H9 (cell line): ENCODE measurements around the gene PPP1R7. TPM values are rescaled to one million over a fixed set of nuclear protein-coding genes. Genes with fewer than 3 reads are reported as not detected.

Experiments
- DNase-seq: peaks from one replicate; pipeline ENCODE4 v3.0.0-alpha.2; 2017
- H2AFZ ChIP-seq: one replicate; pipeline ENCODE4 v1.6.1; 2013; ENCODE audit warnings: mild to moderate bottlenecking, low read length, control low read depth, moderate library complexity
- H2AK5ac ChIP-seq: 2 replicates; pipeline ENCODE4 v1.6.1; 2013; ENCODE audit warnings: low read length, control low read depth, mixed read lengths; ENCODE audit not compliant: insufficient read length
- H2BK120ac ChIP-seq: one replicate; pipeline ENCODE4 v1.6.1; 2013; ENCODE audit warnings: low read depth, mild to moderate bottlenecking, low read length, control low read depth, inconsistent platforms; ENCODE audit not compliant: poor library complexity, severe bottlenecking
- H2BK12ac ChIP-seq: 2 replicates; pipeline ENCODE4 v1.6.1; 2013; ENCODE audit warnings: low read length, control low read depth, mixed read lengths, low read depth; ENCODE audit not compliant: insufficient read length
- H2BK15ac ChIP-seq: 2 replicates; pipeline ENCODE4 v1.6.1; 2013; ENCODE audit warnings: low read depth, low read length, control low read depth
- H2BK20ac ChIP-seq: one replicate; pipeline ENCODE4 v1.6.1; 2013; ENCODE audit warnings: low read depth, mild to moderate bottlenecking, low read length, control low read depth, inconsistent platforms; ENCODE audit not compliant: poor library complexity, severe bottlenecking
- H2BK5ac ChIP-seq: 2 replicates; pipeline ENCODE4 v1.6.1; 2013; ENCODE audit warnings: low read length, control low read depth, mixed read lengths; ENCODE audit not compliant: insufficient read length
- H3K14ac ChIP-seq: 2 replicates; pipeline ENCODE4 v1.6.1; 2013; ENCODE audit warnings: low read length, control low read depth; ENCODE audit not compliant: insufficient read depth
- H3K18ac ChIP-seq: 2 replicates; pipeline ENCODE4 v1.6.1; 2013; ENCODE audit warnings: low read depth, mild to moderate bottlenecking, mixed read lengths, low read length, control low read depth; ENCODE audit not compliant: insufficient read length
- H3K23ac ChIP-seq: 2 replicates; pipeline ENCODE4 v1.6.1; 2013; ENCODE audit warnings: low read length, control low read depth, mixed read lengths, low read depth; ENCODE audit not compliant: insufficient read length
- H3K23me2 ChIP-seq: 2 replicates; pipeline ENCODE4 v1.6.1; 2013; ENCODE audit warnings: low read depth, mild to moderate bottlenecking, mixed read lengths, low read length, control low read depth; ENCODE audit not compliant: insufficient read length, poor library complexity, severe bottlenecking
- H3K27ac ChIP-seq: 2 replicates; pipeline ENCODE4 v1.5.1; 2013; ENCODE audit warnings: low read length, control low read depth, mixed read lengths, low read depth; ENCODE audit not compliant: insufficient read length
- H3K27me3 ChIP-seq: 2 replicates; pipeline ENCODE4 v1.6.1; 2013; ENCODE audit warnings: low read length, control low read depth, inconsistent platforms; ENCODE audit not compliant: insufficient read depth
- H3K4ac ChIP-seq: 2 replicates; pipeline ENCODE4 v1.6.1; 2013; ENCODE audit warnings: low read depth, mild to moderate bottlenecking, control low read depth, inconsistent platforms, low read length, moderate library complexity
- H3K4me1 ChIP-seq: 2 replicates; pipeline ENCODE4 v1.6.1; 2013; ENCODE audit warnings: low read length, control low read depth, inconsistent platforms; ENCODE audit not compliant: insufficient read depth
- H3K4me2 ChIP-seq: 2 replicates; pipeline ENCODE4 v1.6.1; 2013; ENCODE audit warnings: low read length, control low read depth, mixed read lengths; ENCODE audit not compliant: insufficient read length, insufficient read depth
- H3K56ac ChIP-seq: 2 replicates; pipeline ENCODE4 v1.6.1; 2013; ENCODE audit warnings: low read depth, mild to moderate bottlenecking, mixed read lengths, low read length, control low read depth; ENCODE audit not compliant: insufficient read length
- H3K79me1 ChIP-seq: 2 replicates; pipeline ENCODE4 v1.6.1; 2013; ENCODE audit warnings: low read depth, mild to moderate bottlenecking, moderate library complexity, low read length, control low read depth, inconsistent platforms; ENCODE audit not compliant: insufficient read depth, poor library complexity, severe bottlenecking
- H3K79me2 ChIP-seq: 2 replicates; pipeline ENCODE4 v1.6.1; 2013; ENCODE audit warnings: low read length, control low read depth, inconsistent platforms; ENCODE audit not compliant: insufficient read depth
- H3K9ac ChIP-seq: 2 replicates; pipeline ENCODE4 v1.6.1; 2013; ENCODE audit warnings: low read length, control low read depth, mixed read lengths; ENCODE audit not compliant: insufficient read length; ENCODE audit errors: extremely low read depth
- H3K9me3 ChIP-seq: one replicate; pipeline ENCODE4 v1.6.1; 2013; ENCODE audit warnings: low read depth, low read length, inconsistent platforms; ENCODE audit not compliant: control insufficient read depth
- H3T11ph ChIP-seq: one replicate; pipeline ENCODE4 v1.6.1; 2013; ENCODE audit warnings: mild to moderate bottlenecking, low read length, control low read depth, inconsistent platforms
- H4K20me1 ChIP-seq: one replicate; pipeline ENCODE4 v1.6.1; 2013; ENCODE audit not compliant: control insufficient read depth, insufficient read length, insufficient read depth
- H4K5ac ChIP-seq: 2 replicates; pipeline ENCODE4 v1.6.1; 2013; ENCODE audit warnings: low read depth, mild to moderate bottlenecking, mixed read lengths, low read length, control low read depth; ENCODE audit not compliant: insufficient read length
- H4K8ac ChIP-seq: replicated peaks from 2 replicates; pipeline ENCODE4 v1.6.1; 2013; ENCODE audit warnings: low read length, control low read depth, mixed read lengths, low read depth; ENCODE audit not compliant: insufficient read length
- H4K91ac ChIP-seq: 2 replicates; pipeline ENCODE4 v1.6.1; 2013; ENCODE audit warnings: low read depth, mild to moderate bottlenecking, moderate library complexity, mixed read lengths, low read length, control low read depth; ENCODE audit not compliant: insufficient read length
- H3K27ac Mint-ChIP-seq, 3 experiments: 2 replicates in 2 of 3; 3 replicates in 1 of 3; pipeline ENCODE4 v1.8.0; 2020 to 2021; ENCODE audit warnings: mixed read lengths in 3 of 3, mild to moderate bottlenecking in 1 of 3, moderate library complexity in 1 of 3
- H3K27me3 Mint-ChIP-seq: 2 replicates; pipeline ENCODE4 v1.8.0; 2021; ENCODE audit warnings: low read depth, mild to moderate bottlenecking, moderate library complexity, mixed read lengths
- H3K36me3 Mint-ChIP-seq, 3 experiments: 2 replicates in 2 of 3; 3 replicates in 1 of 3; pipeline ENCODE4 v1.8.0; 2020 to 2021; ENCODE audit warnings: low read depth in 3 of 3, mixed read lengths in 3 of 3; ENCODE audit not compliant: insufficient read depth in 1 of 3
- H3K4me1 Mint-ChIP-seq, 2 experiments: 2 replicates each; pipeline ENCODE4 v1.8.0; 2020; ENCODE audit warnings: mixed read lengths in 2 of 2
- H3K4me3 Mint-ChIP-seq, 2 experiments: 2 replicates in 1 of 2; 3 replicates in 1 of 2; pipeline ENCODE4 v1.8.0; 2020 to 2021; ENCODE audit warnings: mild to moderate bottlenecking in 2 of 2, mixed read lengths in 2 of 2, moderate library complexity in 1 of 2
- H3K9me3 Mint-ChIP-seq, 2 experiments: 2 replicates in 1 of 2; 3 replicates in 1 of 2; pipeline ENCODE4 v1.8.0; 2020; ENCODE audit warnings: mild to moderate bottlenecking in 2 of 2, mixed read lengths in 2 of 2, moderate library complexity in 1 of 2
- WGBS: extraction: QIAGEN DNeasy Blood & Tissue Kit; methylation state at CpG from one replicate; pipeline ENCODE4 v1.1.7; 2013; ENCODE audit warnings: missing lambda C conversion rate, low lambda C conversion rate, mixed read lengths; ENCODE audit not compliant: insufficient read length; ENCODE audit errors: extremely low coverage; 5-methylcytosine and 5-hydroxymethylcytosine counted together
- total RNA-seq: library from RNA; stranded (reverse); gene quantifications from 2 replicates; pipeline ENCODE4 v1.2.1, GENCODE V29; 2021
- TF ChIP-seq, protein P1 (sequence below): fragments of 200-600 bp; sonication (generic); conservative IDR thresholded peaks from 3 replicates; pipeline ENCODE4 v1.8.0; 2021; ENCODE audit warnings: antibody characterized with exemption, mild to moderate bottlenecking

Gene PPP1R7
- total RNA-seq, 1 experiment from 2014 or later: 60.2 TPM

DNA sequence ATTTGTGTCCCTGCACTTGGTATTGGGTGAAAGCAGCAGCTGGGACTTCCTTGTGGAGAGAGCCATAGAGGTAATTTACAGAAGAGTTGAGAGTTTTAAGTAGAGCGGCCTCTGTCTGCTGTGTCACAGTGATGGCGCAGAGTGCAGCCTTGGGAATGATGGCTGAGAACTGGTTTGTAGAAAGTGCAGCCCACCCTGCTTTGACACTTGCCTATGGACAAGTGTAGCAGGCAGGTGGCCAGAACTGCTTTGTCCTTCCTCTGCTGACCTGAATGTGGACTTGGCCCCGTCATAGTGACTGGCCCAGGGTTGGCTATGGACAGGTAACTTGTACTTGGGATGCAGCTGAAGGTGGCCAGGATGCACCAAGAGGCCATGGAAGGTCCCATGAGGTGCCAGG, 31.9 kb downstream of the PPP1R7 start:
- H3K4me3 Mint-ChIP-seq: no peak overlapping the region
- H4K5ac ChIP-seq: no peak overlapping the region
- no peak overlapping the region for H3K27ac Mint-ChIP-seq

More for the DNA sequence above, 31.9 kb downstream of the PPP1R7 start:
- DNase-seq: no peak
- H2AFZ ChIP-seq: no peak overlapping the region
- no peak overlapping the region for H3K56ac ChIP-seq
- Mint-ChIP-seq H3K9me3 (no peaks in the 10 kb centered on the region), H3K36me3 (peaks cover 0 to 8% (median 0%) of the 10 kb centered on the region in 3 experiments; a peak in 1 of 7 replicates), H3K27me3 (no peaks in the 10 kb centered on the region; the same call in 1 of the 2 replicates), H3K4me1 (peaks cover 2 to 12% of the 10 kb centered on the region in 2 experiments; a peak in 2 of 4 replicates)
- H2AK5ac ChIP-seq: no peak overlapping the region
- H2BK120ac ChIP-seq: no peak overlapping the region
- H3K4me1 ChIP-seq: no peaks in the 10 kb centered on the region
- no peaks in the 10 kb centered on the region for H3K79me2 ChIP-seq
- H3K23ac ChIP-seq: no peak overlapping the region
- H2BK20ac ChIP-seq: no peak overlapping the region
- H3K23me2 ChIP-seq: no peaks in the 10 kb centered on the region
- H3K14ac ChIP-seq: no peak overlapping the region
- no peak overlapping the region for H3T11ph ChIP-seq
- H4K20me1 ChIP-seq: no peaks in the 10 kb centered on the region
- no peak overlapping the region for H3K27ac ChIP-seq
- H2BK15ac ChIP-seq: no peak overlapping the region
- H3K4me2 ChIP-seq: no peak overlapping the region
- H3K27me3 ChIP-seq: no peaks in the 10 kb centered on the region
- H3K79me1 ChIP-seq: no peaks in the 10 kb centered on the region
- H2BK5ac ChIP-seq: no peak overlapping the region
- no CpG with 5 or more reads among the region's 3 CpGs for WGBS
- TF ChIP-seq, protein P1, sequence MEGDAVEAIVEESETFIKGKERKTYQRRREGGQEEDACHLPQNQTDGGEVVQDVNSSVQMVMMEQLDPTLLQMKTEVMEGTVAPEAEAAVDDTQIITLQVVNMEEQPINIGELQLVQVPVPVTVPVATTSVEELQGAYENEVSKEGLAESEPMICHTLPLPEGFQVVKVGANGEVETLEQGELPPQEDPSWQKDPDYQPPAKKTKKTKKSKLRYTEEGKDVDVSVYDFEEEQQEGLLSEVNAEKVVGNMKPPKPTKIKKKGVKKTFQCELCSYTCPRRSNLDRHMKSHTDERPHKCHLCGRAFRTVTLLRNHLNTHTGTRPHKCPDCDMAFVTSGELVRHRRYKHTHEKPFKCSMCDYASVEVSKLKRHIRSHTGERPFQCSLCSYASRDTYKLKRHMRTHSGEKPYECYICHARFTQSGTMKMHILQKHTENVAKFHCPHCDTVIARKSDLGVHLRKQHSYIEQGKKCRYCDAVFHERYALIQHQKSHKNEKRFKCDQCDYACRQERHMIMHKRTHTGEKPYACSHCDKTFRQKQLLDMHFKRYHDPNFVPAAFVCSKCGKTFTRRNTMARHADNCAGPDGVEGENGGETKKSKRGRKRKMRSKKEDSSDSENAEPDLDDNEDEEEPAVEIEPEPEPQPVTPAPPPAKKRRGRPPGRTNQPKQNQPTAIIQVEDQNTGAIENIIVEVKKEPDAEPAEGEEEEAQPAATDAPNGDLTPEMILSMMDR: no peak
- H3K4ac ChIP-seq: no peak overlapping the region
- H3K9ac ChIP-seq: no peak overlapping the region
- H3K9me3 ChIP-seq: no peaks in the 10 kb centered on the region
- no peak overlapping the region for H2BK12ac ChIP-seq
- H4K91ac ChIP-seq: no peak overlapping the region
- H3K18ac ChIP-seq: no peak overlapping the region
- H4K8ac ChIP-seq: no peak overlapping the region
